GM21723 (cell line): ENCODE measurements around the gene NAA80.

Experiments used
- ATAC-seq: cut with Tn5 transposase; IDR thresholded peaks from one replicate; pipeline ENCODE4 v1.9.1; 2021; ENCODE audit warnings: mild to moderate bottlenecking, moderate library complexity; ENCODE audit not compliant: unreplicated experiment

NAA80 gene

GRCh38 chr3:50298836-50299637, at the start of gene NAA80, which contains the start of gene HYAL3:
Gene NAA80 (minus strand): TSS chr3:50299405. CDS start chr3:50297463, 1,942 bp downstream.
Gene HYAL3 (minus strand): TSS chr3:50299405. CDS start chr3:50295602, 3,803 bp downstream.
- peak; percentile 80 for ATAC-seq

GRCh38 chr3:50347187-50347813, 48.1 kb upstream of the NAA80 start:
- no peak for ATAC-seq

GRCh38 chr3:50345586-50346234, 46.5 kb upstream of the NAA80 start, which contains the start of gene ZMYND10:
Gene ZMYND10 (minus strand): TSS chr3:50345732. CDS start chr3:50345579, 153 bp downstream.
- no peak for ATAC-seq

GRCh38 chr3:50345008-50345407, 45.8 kb upstream of the NAA80 start:
- no peak for ATAC-seq

- no peak for ATAC-seq
Measured at GRCh38 chr3:50342813-50343633, 43.8 kb upstream of the NAA80 start.

- ATAC-seq = no peak
Measured at GRCh38 chr3:50341996-50342650, 42.9 kb upstream of the NAA80 start.

- no peak for ATAC-seq
Measured at GRCh38 chr3:50341537-50341936, 42.3 kb upstream of the NAA80 start.

- ATAC-seq = peak; percentile 26
Measured at GRCh38 chr3:50340448-50341329, 41.5 kb upstream of the NAA80 start, which contains the start of gene RASSF1. Gene RASSF1 (minus strand): TSS chr3:50340836. CDS start chr3:50340805, 31 bp downstream.

GRCh38 chr3:50340147-50340447, 40.9 kb upstream of the NAA80 start:
- no peak for ATAC-seq

- no peak for ATAC-seq
Measured at GRCh38 chr3:50339485-50340146, 40.4 kb upstream of the NAA80 start.

- ATAC-seq = no peak
Measured at GRCh38 chr3:50338965-50339364, 39.8 kb upstream of the NAA80 start.

- ATAC-seq = peak; percentile 70
Measured at GRCh38 chr3:50337175-50337861, 38.1 kb upstream of the NAA80 start.

GRCh38 chr3:50336452-50337174, 37.4 kb upstream of the NAA80 start:
- peak; percentile 34 for ATAC-seq

GRCh38 chr3:50334339-50335075, 35.3 kb upstream of the NAA80 start:
- ATAC-seq = no peak

GRCh38 chr3:50333744-50334328, 34.6 kb upstream of the NAA80 start:
- ATAC-seq = no peak

GRCh38 chr3:50331364-50331907, 32.2 kb upstream of the NAA80 start:
- ATAC-seq = no peak
